Liver (tissue), 9 donors: ENCODE measurements around the gene USP15. TPM values are rescaled to one million over a fixed set of nuclear protein-coding genes. Genes with fewer than 3 reads are reported as not detected.
"Not testable (repeated sequence)": the region's sequence is repeated elsewhere in the genome, so short reads cannot be mapped to it uniquely, and the experiment has no call there.

Experiments used
- DNase-seq: peaks from one replicate; pipeline ENCODE4 v3.0.0-alpha.2; 2017; ENCODE audit warnings: low spot score
- H3K27ac ChIP-seq, 2 donors: one replicate each; pipeline ENCODE4 v1.7.0; 2013; ENCODE audit warnings: inconsistent platforms in 2 of 2, low read length in 2 of 2, control low read depth in 1 of 2, low read depth in 1 of 2, mild to moderate bottlenecking in 1 of 2
- H3K27me3 ChIP-seq, 4 donors: one replicate each; pipeline versions ENCODE4 v1.6.1 to v1.7.0; 2013; ENCODE audit warnings: low read length in 3 of 4, inconsistent platforms in 1 of 4, mild to moderate bottlenecking in 1 of 4, moderate library complexity in 1 of 4; ENCODE audit not compliant: control insufficient read depth in 4 of 4, insufficient read depth in 4 of 4
- H3K36me3 ChIP-seq, 4 donors: one replicate each; pipeline versions ENCODE4 v1.6.1 to v1.7.0; 2013; ENCODE audit warnings: low read length in 3 of 4, mild to moderate bottlenecking in 3 of 4, low read depth in 1 of 4, moderate library complexity in 1 of 4; ENCODE audit not compliant: control insufficient read depth in 4 of 4, insufficient read depth in 3 of 4
- H3K4me1 ChIP-seq, 4 donors: one replicate each; pipeline versions ENCODE4 v1.6.1 to v1.7.0; 2013; ENCODE audit warnings: low read length in 3 of 4, mild to moderate bottlenecking in 3 of 4, moderate library complexity in 1 of 4; ENCODE audit not compliant: control insufficient read depth in 4 of 4, insufficient read depth in 4 of 4
- H3K4me3 ChIP-seq, 3 donors: one replicate each; pipeline versions ENCODE4 v1.6.1 to v1.7.0; 2013; ENCODE audit warnings: low read length in 3 of 3, control low read depth in 1 of 3, low read depth in 1 of 3, mild to moderate bottlenecking in 1 of 3
- H3K9ac ChIP-seq, 2 donors: one replicate each; pipeline ENCODE4 v1.7.0; 2013; ENCODE audit warnings: low read length in 2 of 2, mild to moderate bottlenecking in 2 of 2, moderate library complexity in 2 of 2, control low read depth in 1 of 2, low read depth in 1 of 2
- H3K9me3 ChIP-seq, 4 donors: one replicate each; pipeline versions ENCODE4 v1.6.1 to v1.7.0; 2013; ENCODE audit warnings: low read length in 3 of 4; ENCODE audit not compliant: control insufficient read depth in 4 of 4
- ATF3 ChIP-seq: IDR thresholded peaks from 2 replicates; pipeline ENCODE4 v1.6.1; 2016; ENCODE audit warnings: antibody characterized with exemption
- CTCF ChIP-seq: fragments of 150-350 bp; IDR thresholded peaks from 2 replicates; pipeline ENCODE4 v1.5.1; 2017; ENCODE audit warnings: improper control_type of control experiment, low read depth, low read length; ENCODE audit not compliant: missing input control
- FOXA1 ChIP-seq: IDR thresholded peaks from 2 replicates; pipeline ENCODE4 v1.6.1; 2016; ENCODE audit warnings: antibody characterized with exemption
- FOXA2 ChIP-seq: IDR thresholded peaks from 2 replicates; pipeline ENCODE4 v1.6.1; 2016; ENCODE audit warnings: antibody characterized with exemption
- GABPA ChIP-seq, 2 donors: IDR thresholded peaks in 1 of 2; conservative IDR thresholded peaks in 1 of 2; 2 replicates each; pipeline ENCODE4 v1.6.1; 2016; ENCODE audit warnings: antibody characterized with exemption in 2 of 2, mild to moderate bottlenecking in 1 of 2, moderate library complexity in 1 of 2
- HNF4G ChIP-seq: IDR thresholded peaks from 2 replicates; pipeline ENCODE4 v1.6.1; 2016; ENCODE audit warnings: antibody characterized with exemption
- MAX ChIP-seq: IDR thresholded peaks from 2 replicates; pipeline ENCODE4 v1.6.1; 2016; ENCODE audit warnings: antibody characterized with exemption
- RXRA ChIP-seq, 2 donors: IDR thresholded peaks; 2 replicates each; pipeline ENCODE4 v1.6.1; 2017 to 2018; ENCODE audit warnings: antibody characterized with exemption in 2 of 2, mild to moderate bottlenecking in 1 of 2
- SP1 ChIP-seq: IDR thresholded peaks from 2 replicates; pipeline ENCODE4 v1.6.1; 2018; ENCODE audit warnings: antibody characterized with exemption, mild to moderate bottlenecking
- ZBTB33 ChIP-seq: IDR thresholded peaks from 2 replicates; pipeline ENCODE4 v1.6.1; 2016; ENCODE audit warnings: antibody characterized with exemption
- WGBS: extraction: QIAGEN DNeasy Blood & Tissue Kit; methylation state at CpG from one replicate; pipeline ENCODE4 v1.1.7; 2013; 5-methylcytosine and 5-hydroxymethylcytosine counted together
- polyA plus RNA-seq, 2 donors: library from polyadenylated mRNA; stranded (reverse) in 1 of 2; unstranded in 1 of 2; fragments of 200-250 nt in 1 of 2; fragments of >200 nt in 1 of 2; fragmentation: Nextera tagmentation in 1 of 2; extraction: Ambion mirVana in 1 of 2; gene quantifications; one replicate each; pipeline versions ENCODE4 v1.2.1 to v1.2.3, GENCODE V29; 2013 to 2015
- total RNA-seq, 2 donors: library from RNA; depleted of rRNA; stranded (reverse); fragments of >200 nt; gene quantifications; one replicate each; pipeline ENCODE4 v1.2.3, GENCODE V29; 2014
- donor health status: healthy.
- donor health status: healthy.
- donor health status: healthy.
- donor health status: healthy.
- donor health status: healthy.

USP15 gene
- total and polyA plus RNA-seq, 4 donors, result 16.6 to 188 (median 56.5) TPM

- 98% methylated on average over 4 of the region's 4 CpGs for WGBS
- H3K36me3 ChIP-seq, result no peaks in the 10 kb centered on the region
- no peaks in the 10 kb centered on the region for H3K27me3 ChIP-seq
- no peak for TF ChIP-seq CTCF
- DNase-seq, result no peak
- H3K9ac ChIP-seq, result no peak overlapping the region
- H3K4me1 ChIP-seq, result peaks cover 0 to 3% (median 0%) of the 10 kb centered on the region in 4 donors
- H3K9me3 ChIP-seq, result no peaks in the 10 kb centered on the region
- no peak overlapping the region for H3K4me3 ChIP-seq
- H3K27ac ChIP-seq, result no peak overlapping the region
These were observed 103.3 kb downstream of the USP15 start for GRCh38 chr12:62363506-62363905.

GRCh38 chr12:62364697-62365096 lies 104.5 kb downstream of the USP15 start:
- not testable (repeated sequence) for H3K9me3 ChIP-seq, H3K36me3 ChIP-seq
- 97% methylated on average over 1 of the region's 1 CpG for WGBS

GRCh38 chr12:62365846-62366245 lies 105.6 kb downstream of the USP15 start:
- not testable (repeated sequence) for H3K4me3 ChIP-seq, H3K4me1 ChIP-seq, H3K36me3 ChIP-seq, H3K9me3 ChIP-seq, H3K27me3 ChIP-seq, H3K9ac ChIP-seq, H3K27ac ChIP-seq, DNase-seq
- WGBS, result 97% methylated on average over 1 of the region's 1 CpG

More at GRCh38 chr12:62364697-62365096, 104.5 kb downstream of the USP15 start:
- not testable (repeated sequence) for H3K27ac ChIP-seq, H3K4me1 ChIP-seq, H3K9ac ChIP-seq, DNase-seq, H3K4me3 ChIP-seq, H3K27me3 ChIP-seq

- 99% methylated on average over 3 of the region's 3 CpGs for WGBS
- not testable (repeated sequence) for H3K4me3 ChIP-seq, DNase-seq, H3K36me3 ChIP-seq, H3K9me3 ChIP-seq, H3K9ac ChIP-seq, H3K4me1 ChIP-seq, H3K27me3 ChIP-seq, H3K27ac ChIP-seq
These were observed 108.4 kb downstream of the USP15 start for GRCh38 chr12:62368430-62369223.

- H3K9ac ChIP-seq, result no peak overlapping the region
- H3K9me3 ChIP-seq, result no peaks in the 10 kb centered on the region
- H3K4me1 ChIP-seq, result peaks cover 0 to 3% (median under 1%) of the 10 kb centered on the region in 4 donors
- 97% methylated on average over 3 of the region's 3 CpGs for WGBS
- H3K27ac ChIP-seq, result no peak overlapping the region
- no peaks in the 10 kb centered on the region for H3K36me3 ChIP-seq
- H3K27me3 ChIP-seq, result no peaks in the 10 kb centered on the region
- no peak overlapping the region for H3K4me3 ChIP-seq
- no peak for DNase-seq
- TF ChIP-seq ATF3 (no peak), GABPA (IDR thresholded peaks at IDR 0.05 in 1 of 2, conservative IDR thresholded peaks at IDR 0.05 in 1 of 2) (no peak), SP1 (no peak), HNF4G (no peak), MAX (no peak), FOXA2 (no peak), ZBTB33 (no peak), CTCF (no peak), RXRA (IDR thresholded peaks at IDR 0.05) (no peak), FOXA1 (no peak)
These were observed 110.0 kb downstream of the USP15 start for GRCh38 chr12:62370189-62370588.
